ENCODE results near the gene ARMH2. TPM values are rescaled to one million over a fixed set of nuclear protein-coding genes. Genes with fewer than 3 reads are reported as not detected.

ARMH2 gene
- total and polyA plus RNA-seq, 2 donors (not counting 3 experiments of a cell fraction or from before 2014, with no cell fraction given) = not detected

GRCh38 chr6:24777227-24777626 lies 21.5 kb downstream of the ARMH2 start:
- no peak for FAIRE-seq

More at GRCh38 chr6:24777227-24777626, 21.5 kb downstream of the ARMH2 start:
- H3K9me1 ChIP-seq (replicated peaks; ENCODE audit: control insufficient read depth, extremely low read depth, insufficient read depth, low read length) = no peaks in the 10 kb centered on the region
- peaks cover 54% of the 10 kb centered on the region for H3K79me2 ChIP-seq (ENCODE audit: control insufficient read depth, insufficient read depth, low read length)
- ChIA-PET POLR2A (no interaction called here), CTCF (interaction anchor here (2.1 kb wide), 1 partner anchor 196 kb away, joined by 11 read pairs; no protein-coding TSS in a partner anchor)
- H3K9me3 ChIP-seq (replicated peaks; ENCODE audit: control insufficient read depth, insufficient read depth, low read length) = no peaks in the 10 kb centered on the region
- H3K4me3 ChIP-seq (replicated peaks in 1 of 3; ENCODE audit: insufficient read depth in 1 of 3, low read depth in 1 of 3, low read length in 3 of 3) = peak overlapping the region in 1 of 3 experiments; percentile 82
- H3K9ac ChIP-seq (replicated peaks; ENCODE audit: extremely low read depth, insufficient read depth, low read length) = peak overlapping the region; percentile 88
- dilution Hi-C loops (cut with MboI; ENCODE audit: extremely low pct_ligation_motif_present, low sequenced_read_pairs) = no loop called here
- no TSS peak for BruUV-seq (replicated peaks)
- no peak overlapping the region for H2AFZ ChIP-seq (ENCODE audit: low read depth, low read length)
- peaks cover 23% of the 10 kb centered on the region for H3K4me1 ChIP-seq (ENCODE audit: control insufficient read depth, extremely low read depth, insufficient read depth, low read length)
- peaks cover 0 to 8% of the 10 kb centered on the region in 2 experiments for H3K36me3 ChIP-seq (ENCODE audit: control insufficient read depth in 2 of 2, extremely low read depth in 1 of 2, insufficient read depth in 2 of 2, low read length in 2 of 2)
- peak overlapping the region; percentile 53 for H3K4me2 ChIP-seq (ENCODE audit: insufficient read depth, low read length)
- H4K20me1 ChIP-seq (replicated peaks; ENCODE audit: control insufficient read depth, extremely low read depth, insufficient read depth, low read length) = no peaks in the 10 kb centered on the region
- H3K27ac ChIP-seq (ENCODE audit: insufficient read depth, low read depth, low read length) = no peak overlapping the region
- TF ChIP-seq JUN (IDR thresholded peaks at IDR 0.05; ENCODE audit: borderline replicate concordance, insufficient read depth, insufficient read length, low read depth) = no peak
- TF ChIP-seq EZH2 (IDR thresholded peaks at IDR 0.05; ENCODE audit: borderline replicate concordance, low read depth, low read length, severe bottlenecking) = no peak
- no peak for TF ChIP-seq POLR2A (IDR thresholded peaks at IDR 0.05; ENCODE audit: low read depth, low read length)
- TF ChIP-seq, protein P1, sequence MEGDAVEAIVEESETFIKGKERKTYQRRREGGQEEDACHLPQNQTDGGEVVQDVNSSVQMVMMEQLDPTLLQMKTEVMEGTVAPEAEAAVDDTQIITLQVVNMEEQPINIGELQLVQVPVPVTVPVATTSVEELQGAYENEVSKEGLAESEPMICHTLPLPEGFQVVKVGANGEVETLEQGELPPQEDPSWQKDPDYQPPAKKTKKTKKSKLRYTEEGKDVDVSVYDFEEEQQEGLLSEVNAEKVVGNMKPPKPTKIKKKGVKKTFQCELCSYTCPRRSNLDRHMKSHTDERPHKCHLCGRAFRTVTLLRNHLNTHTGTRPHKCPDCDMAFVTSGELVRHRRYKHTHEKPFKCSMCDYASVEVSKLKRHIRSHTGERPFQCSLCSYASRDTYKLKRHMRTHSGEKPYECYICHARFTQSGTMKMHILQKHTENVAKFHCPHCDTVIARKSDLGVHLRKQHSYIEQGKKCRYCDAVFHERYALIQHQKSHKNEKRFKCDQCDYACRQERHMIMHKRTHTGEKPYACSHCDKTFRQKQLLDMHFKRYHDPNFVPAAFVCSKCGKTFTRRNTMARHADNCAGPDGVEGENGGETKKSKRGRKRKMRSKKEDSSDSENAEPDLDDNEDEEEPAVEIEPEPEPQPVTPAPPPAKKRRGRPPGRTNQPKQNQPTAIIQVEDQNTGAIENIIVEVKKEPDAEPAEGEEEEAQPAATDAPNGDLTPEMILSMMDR (IDR thresholded peaks at IDR 0.05; ENCODE audit: extremely low read depth in 1 of 2, insufficient read depth in 1 of 2, low read depth in 1 of 2, low read length in 2 of 2) = no peak
- TF ChIP-seq FOS (IDR thresholded peaks at IDR 0.05; ENCODE audit: borderline replicate concordance, insufficient read depth, low read length) = no peak
- H3K27me3 ChIP-seq (ENCODE audit: control insufficient read depth in 2 of 2, insufficient read depth in 2 of 2, low read length in 2 of 2) = no peaks in the 10 kb centered on the region
- no peak for DNase-seq (ENCODE audit: low read depth, low spot score)
- intact Hi-C loops (cut with micrococcal nuclease) = loop anchor here (5.0 to 10.0 kb wide), 3 partner anchors 240 to 398 kb away; no protein-coding TSS in a partner anchor
